HG03565 (cell line): Measurements from ENCODE around the gene FHAD1.
"Not testable (repeated sequence)": the region's sequence is repeated elsewhere in the genome, so short reads cannot be mapped to it uniquely, and the experiment has no call there.

ENCODE experiments used
- ATAC-seq: cut with Tn5 transposase; IDR thresholded peaks from one replicate; pipeline ENCODE4 v1.9.1; 2021; ENCODE audit warnings: mild to moderate bottlenecking, moderate library complexity; ENCODE audit not compliant: unreplicated experiment

Gene FHAD1

DNA sequence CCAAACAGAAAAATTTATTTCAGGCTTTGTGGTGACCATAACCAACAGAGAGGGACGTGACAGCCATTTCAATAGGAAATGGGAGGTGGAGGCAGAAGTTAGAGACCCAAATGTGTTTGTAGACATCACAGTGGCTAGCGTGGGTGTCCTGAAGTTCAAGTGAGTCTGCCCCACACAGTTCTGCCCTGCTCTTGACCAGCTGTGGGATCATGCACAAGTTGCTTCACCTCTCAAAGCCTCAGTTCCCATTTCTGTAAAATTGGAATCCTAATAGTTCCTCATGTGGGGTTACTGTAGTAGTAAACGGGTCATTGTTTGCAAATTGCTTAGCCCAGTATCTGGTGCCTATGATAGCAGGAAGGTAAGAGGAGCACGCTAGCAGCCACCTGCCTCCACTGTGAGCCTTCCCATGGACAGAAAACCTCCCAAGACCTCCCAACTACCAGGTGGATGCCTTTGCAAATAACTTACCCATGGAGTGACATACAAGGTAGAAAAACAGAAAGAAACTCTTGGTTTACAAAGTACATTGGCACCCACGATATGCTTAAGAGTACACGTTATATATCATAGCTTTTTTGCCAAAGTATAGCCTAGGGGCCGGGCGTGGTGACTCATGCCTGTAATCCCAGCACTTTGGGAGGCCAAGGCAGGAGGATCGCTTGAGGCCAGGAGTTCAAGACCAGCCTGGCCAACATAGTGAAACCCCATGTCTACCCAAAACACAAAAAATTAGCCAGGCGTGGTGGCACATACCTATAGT lies 29.1 kb downstream of the FHAD1 start:
- ATAC-seq = no peak

DNA sequence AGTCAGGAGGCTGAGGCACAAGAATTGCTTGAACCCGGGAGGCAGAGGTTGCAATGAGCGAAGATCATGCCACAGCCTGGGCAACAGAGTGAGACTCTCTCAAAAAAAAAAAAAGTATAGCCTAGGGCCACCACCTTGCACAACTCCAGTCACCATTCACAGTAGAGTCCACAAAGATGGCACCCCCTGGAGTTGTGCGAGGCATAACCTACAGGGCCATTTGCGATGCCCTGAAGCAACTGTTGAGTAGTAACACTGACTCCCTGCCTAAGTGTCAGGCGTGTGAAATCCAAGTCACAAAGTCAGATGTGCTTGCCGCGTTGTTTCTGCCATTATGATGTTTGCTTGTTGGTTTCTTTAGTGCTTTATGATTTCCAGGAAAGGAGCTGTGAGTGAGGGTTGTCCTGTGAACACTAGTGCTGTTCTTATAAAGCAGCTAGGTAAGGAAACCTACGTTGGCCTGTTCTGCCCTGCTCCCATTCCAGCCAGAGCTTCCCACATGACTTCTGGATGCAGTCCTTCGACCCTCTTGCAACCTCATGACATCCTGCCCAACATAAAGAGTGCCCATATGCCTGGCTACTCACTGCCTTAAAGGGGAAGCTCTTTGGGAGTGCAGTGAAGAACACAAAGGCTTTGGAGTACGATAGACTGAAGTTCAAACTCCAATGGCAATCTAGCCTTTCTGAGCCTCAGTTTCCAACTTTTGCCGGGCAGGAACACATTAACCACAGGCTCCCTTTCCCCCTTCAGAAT lies 29.8 kb downstream of the FHAD1 start:
- ATAC-seq = no peak

DNA sequence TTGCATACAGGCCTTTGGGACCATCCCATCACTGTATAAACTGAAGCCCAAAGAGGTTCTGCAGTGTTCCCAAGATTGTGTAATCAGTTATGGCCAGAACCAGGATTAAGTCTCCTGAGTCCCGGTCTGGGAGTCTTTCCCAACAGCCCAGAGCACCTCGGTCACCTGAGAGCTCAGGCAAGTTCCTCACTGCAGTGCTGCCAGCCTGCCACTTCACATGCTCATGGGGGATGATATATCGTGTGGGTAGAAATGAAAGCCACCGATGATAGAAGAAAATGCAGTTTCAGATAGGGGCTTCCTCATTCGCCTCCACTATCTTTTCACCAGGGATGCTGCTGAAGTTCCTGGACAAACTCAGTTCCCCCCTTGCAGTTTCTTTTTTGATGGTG lies 30.4 kb downstream of the FHAD1 start:
- ATAC-seq = no peak

DNA sequence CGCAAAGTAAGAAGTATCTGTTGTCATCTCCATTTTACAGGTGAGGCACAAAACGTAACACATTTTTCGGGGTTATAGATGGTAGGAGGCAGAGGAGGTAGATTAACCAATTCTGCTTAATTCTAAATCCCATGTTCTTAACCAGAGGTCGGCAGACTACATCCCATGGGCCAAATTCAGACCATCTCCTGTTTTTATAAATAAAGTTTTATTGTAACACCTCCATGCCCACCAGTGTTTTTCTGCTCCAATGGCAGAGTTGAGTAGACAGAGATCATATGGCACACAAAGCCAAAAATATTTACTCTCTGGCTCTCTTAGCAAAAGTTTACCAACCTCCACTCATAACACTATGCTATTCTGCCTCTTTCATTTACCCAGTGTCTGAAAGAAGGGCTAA lies 30.9 kb downstream of the FHAD1 start:
- no peak for ATAC-seq

DNA sequence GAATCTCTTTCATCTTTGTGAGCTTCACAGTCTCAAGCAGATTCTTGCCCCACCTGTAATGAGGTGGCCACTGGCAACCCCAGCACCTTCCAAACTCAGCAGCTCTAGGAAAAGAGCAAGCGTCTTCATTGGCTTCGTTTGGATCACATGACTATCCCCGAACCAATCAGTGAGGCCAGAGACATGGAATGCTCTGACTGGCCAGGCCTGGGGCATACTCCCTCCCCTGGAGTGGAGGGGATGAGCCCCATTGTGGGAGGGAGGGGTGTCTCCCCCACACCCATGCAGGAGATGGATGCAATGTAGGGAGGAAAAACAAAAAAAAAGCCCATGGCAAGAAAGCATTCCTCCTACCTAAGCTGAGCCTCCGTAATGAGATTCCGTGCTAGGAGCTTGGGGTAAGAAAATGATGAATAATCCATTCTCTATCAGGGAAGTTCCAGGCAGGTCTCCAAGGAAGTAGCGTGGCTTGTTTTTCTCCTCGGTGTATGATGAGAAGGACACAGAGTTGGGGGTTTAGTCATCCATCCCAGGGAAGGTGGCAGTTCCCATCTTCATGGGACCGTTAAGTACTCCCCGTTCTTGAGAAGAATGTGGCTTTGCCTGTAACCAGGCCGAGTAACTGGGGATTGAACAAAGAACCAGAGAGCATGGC lies 32.7 kb downstream of the FHAD1 start:
- ATAC-seq = no peak

DNA sequence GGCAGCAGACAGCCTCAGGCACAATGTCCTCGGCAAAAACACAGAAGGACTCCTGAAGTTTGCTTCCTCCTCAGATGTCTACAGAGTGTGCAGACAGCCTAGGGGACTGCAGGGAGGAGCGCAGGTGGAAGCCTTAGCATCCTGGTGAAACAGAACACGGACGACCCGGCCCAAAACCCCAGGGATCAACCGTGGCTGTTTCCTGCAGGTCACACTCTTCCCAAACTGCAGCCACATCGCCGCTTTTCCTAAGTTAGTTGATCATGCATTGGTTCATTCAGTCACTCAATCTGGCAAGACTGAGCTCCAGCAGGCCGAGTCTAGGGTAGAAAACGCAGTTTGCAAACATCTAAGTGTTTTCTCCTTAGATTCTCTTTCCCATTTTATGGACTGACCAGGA lies 33.4 kb downstream of the FHAD1 start:
- no peak for ATAC-seq

DNA sequence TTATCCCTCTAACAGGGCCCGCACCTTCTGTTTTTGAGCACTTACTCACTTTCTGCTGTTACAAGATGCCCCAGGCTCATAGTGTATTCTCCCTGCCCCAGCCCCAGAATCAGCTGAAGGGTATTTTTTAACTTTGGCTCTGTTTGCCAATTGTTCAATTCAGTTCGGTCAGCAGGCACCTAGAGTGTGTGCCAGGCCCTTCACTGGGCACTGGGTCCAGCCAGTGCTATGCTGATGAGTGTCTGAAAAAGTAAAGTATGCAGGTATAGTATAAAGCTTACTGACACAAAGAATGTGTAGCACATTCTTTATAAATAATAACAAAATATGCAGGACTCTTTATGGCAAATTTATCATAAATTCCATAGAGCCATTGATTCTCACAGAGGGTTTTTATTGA lies 35.0 kb downstream of the FHAD1 start:
- no peak for ATAC-seq

DNA sequence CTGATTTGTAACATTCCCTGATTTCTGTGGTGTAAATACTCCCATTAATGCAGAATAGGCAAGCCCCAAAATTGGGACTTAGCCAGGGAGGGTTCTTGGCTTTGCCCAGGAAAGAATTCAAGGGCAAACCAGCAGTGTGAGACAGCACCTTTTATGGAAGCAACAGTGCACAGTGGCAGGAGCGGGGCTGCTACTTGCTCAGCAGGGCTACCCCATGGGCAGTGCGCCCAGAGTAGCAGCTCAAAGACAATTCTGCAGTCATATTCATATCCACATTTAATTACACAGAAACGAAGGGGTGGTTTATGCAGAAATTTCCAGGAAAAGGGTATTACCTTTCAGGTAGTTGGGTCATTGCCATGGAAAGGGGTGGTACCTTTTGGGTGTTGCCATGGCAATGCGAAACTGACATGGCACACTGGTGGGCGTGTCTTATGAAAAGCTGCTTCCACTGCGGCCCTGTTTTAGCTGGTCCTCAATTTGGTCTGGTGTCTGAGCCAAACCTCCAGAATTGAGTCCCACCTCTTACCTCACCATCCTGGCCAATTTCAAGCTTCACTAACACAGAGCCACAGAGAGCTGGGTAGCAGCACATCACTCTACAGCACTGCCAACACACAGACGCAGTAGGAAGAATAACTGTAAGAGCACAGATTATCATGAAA lies 35.9 kb downstream of the FHAD1 start:
- ATAC-seq = no peak

DNA sequence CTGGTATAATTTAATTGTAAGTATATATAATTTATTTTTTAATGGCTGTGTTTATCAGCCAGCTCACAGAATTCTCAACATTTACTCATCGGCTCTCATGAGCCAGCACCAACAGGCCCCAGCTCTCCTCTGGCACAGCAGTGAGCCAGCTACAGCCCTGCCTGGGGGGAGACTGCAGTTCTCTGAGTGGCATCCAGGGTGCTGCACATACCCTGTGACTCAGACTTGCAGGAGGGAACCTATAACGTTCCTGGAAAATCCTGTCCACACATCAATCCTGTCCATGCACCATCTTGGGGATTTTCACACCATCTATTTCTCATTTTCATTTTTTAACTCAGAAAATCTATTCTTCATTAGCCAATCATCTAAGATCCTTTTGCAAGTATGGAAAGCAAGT lies 36.5 kb downstream of the FHAD1 start:
- no peak for ATAC-seq

DNA sequence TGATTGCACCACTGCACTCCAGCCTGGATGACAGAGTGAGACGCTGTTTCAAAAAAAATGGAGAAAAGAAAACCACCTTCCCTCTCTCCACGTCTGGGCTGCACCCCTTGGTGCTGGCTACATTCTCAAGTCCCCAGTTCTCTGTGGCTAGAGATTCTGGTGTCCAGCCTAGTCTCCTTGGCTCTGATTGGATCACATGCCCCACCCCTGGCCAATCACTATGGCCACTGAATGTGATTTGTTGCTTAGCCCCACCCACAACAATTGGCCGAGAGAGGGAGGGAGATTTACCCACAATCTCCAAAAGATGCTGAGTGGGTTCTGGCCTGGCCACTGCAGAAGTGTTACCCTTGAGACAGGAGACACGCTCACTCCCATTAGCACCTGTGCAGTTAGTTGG lies 39.4 kb downstream of the FHAD1 start:
- no peak for ATAC-seq

DNA sequence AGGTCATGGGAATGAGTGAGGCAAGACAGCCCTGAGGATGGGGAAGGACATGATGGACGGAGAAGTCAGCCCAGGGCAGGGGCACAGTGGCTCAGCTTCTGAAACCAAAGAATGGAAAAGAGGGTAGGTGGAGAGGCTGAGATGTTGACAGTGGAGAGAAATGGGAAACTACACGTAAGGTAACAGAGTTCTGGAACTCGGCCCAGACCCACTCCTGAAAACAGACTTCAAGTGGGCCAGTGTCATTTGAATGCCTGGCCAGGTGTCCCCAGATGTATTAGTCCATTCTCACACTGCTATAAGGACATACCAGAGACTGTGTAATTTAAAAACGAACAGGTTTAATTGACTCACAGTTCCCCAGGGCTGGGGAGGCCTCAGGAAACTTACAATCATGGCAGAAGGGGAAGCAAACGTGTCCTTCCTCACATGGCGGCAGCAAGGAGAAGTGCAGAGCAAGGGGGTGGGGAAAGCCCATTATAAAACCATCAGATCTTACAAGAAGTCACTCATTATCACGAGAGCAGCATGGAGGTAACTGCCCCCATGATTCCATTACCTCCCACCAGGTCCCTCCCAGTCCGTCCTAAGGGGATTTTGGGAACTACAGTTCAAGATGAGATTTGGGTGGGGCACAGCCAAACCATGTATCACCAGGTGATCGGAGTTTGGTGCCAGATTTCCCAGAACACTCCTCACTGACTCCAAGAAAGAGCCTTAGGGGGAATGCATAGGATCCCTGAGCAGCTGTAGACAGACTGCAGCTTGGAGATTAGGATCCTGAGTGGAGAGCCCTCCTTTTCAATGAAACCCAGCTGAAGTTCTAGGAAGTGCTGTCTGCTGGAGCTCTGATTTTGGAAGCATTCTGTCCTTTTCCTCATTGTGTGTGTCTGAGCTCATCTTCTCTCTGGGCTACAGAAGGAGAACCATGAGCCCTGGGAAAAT lies 40.3 kb downstream of the FHAD1 start:
- ATAC-seq = no peak

DNA sequence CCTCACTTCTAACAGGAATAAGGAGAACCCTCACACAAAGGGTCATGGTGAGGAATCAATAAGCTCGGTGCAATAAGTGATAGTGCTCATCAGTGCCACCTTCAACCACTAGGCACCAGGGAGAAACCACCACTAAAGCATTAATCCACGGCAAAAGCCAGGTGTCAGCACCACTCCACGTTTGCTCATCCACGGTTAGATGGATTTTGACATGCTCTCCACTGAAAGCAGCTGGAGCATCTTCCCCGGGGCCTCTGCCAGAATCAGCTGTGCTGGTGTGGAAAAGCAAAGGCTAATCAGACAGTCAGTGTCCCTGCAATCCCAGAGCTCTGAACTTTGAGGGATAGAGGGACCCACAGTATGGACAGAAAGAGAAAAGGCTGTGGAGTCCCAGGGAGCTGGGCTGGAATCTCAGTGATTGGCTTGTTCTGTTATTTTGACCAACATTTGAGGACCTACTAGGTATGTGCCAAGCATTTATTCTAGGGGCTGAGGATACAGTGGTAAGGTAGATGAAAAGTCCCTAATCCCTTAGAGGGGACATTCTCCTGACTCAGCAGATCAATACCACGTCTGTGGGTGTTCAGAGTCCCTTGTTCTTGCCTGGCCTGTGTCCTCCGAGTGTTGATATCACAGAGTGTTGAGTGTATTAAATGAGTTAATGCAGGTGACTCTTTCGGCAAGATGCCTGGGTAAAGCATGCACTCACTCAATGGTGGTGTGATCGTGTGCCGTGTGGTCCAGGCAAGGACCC lies 41.3 kb downstream of the FHAD1 start:
- ATAC-seq = no peak

DNA sequence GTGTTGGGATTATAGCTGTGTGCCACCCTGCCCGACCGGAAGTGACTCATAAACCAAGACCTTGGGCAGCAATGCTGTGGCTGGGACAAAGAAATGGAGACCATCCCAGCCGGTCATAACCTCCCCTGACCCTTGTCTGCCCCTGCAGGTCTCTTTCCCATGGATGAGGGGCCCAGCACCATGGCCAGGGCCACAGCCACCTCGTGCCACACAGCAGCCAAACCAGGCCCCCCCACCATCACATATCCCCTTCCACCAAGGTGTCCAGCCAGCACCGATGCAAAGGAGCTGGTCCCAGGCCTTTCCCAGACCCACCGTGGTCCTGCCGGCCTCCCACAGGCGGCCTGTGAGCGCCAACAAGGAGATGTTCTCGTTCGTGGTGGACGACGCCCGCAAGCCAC lies 42.2 kb downstream of the FHAD1 start:
- no peak for ATAC-seq

DNA sequence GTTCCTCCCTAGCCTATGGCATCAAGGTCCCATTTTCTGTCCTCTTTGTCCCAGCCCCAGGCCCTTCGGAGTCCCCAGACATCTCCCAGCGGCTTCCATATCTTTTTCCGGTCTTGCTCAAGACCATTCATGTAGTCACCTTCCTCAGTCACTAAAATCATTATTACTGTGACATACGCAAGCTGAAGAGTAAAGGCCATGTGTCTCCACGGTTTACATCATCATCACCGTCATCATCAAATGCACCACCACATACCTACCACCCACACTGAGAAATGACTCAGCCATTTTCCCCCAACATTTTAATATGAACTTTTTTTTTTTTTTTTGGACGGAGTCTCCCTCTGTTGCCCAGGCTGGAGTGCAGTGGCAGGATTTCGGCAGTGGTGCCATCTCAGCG lies 43.4 kb downstream of the FHAD1 start:
- ATAC-seq = no peak

DNA sequence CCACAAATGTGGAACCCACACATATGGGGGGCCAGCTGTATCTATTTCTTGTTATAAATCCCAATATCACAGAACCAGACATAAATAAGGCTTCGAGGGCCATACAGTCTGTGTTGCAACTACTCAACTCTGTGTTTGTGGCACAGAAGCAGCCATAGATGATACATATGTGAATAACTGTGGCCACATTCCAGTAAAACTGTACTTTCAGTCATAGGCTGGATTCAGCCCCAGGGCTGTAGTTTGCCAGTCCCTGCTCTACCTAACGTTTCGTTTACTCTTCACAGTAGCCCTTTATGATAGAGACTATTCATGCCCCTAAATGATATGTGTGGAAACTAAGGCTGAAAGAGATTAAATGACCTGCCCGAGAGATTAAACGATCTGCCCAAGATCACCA lies 48.7 kb downstream of the FHAD1 start:
- ATAC-seq = no peak

DNA sequence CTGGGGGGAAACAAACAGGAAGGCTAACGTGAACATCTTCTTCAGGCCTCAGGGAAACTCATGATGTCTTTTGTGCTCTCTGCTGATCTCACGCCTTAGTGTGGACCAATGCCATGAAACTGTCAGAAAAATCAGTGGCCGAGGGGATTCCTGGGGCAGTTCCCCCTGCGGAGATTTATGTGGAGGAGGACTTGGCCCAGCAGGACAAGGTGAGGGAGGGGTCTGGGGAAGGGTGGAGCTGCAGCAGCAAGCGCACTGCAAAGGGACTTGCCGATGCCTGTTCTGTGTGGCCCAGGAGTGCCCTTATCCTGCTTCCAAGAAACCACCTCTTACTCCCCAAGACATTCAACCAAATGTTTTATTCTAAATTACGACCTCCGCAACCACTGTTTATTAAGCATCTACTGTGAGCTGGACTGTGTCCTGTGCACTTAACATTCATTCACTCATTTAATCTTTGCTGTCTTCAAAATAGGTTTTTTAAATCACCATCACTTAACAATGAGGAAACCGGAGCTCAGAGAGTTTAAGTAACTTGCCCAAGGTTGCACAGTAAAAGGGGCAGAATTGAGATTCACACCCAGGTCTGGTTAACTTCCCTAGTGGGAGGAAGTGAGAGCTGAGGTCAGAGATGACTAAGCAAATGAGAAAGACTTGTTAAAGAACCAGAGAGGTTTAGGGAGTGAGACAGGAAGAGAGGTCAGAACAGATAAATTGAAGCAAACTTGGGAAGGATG lies 49.7 kb downstream of the FHAD1 start:
- no peak for ATAC-seq

DNA sequence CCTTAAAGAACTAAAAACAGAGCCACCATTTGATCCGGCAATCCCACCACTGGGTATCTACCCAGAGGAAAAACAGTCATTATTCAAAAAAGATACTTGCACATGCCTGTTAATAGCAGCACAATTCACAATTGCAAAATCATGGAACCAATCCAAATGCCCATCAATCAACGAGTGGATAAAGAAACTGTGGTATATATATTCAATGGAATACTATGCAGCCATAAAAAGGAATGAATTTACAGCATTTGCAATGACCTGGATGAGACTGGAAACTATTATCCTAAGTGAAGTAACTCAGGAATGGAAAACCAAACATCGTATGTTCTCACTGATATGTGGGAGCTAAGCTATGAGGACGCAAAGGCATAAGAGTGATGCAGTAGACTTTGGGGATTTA lies 51.0 kb downstream of the FHAD1 start:
- ATAC-seq = not testable (repeated sequence)

DNA sequence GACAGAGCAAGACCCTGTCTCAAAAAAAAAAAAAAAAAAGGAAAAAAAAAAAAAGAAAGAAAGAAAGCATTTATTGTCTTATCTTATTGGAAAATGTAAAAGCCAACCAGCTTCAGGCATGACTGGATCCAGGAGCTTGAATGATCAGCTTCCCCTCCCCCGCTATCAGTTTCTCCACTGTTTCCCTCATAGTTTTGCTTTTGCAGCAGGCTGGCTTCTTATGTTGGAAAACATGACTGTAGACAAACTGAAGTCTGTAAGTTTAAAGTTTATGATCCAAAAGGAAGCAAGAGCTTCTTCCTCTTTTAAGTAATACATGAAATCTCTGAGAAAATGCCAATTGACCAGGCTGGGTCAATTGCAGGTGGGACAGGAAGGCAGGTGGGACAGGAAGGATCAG lies 52.2 kb downstream of the FHAD1 start:
- no peak for ATAC-seq

DNA sequence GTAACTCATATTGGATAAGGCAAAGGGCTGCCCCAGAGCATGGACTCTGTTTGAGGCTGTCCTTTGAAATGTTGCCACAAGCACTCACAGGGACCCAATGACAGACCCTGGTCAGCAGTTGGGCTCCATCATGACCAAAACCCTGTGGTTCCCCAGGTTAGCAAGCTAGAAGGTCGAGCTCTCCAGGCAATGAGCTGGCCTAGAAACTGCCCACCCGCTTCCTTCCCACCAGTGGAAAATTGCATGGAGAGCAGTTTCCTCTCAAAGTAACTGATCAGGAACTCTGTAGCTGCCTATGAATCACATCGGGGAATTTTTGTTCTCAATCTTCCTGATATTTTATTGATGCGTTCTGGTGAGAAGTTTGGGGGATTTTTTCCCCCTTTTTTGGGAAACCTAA lies 52.8 kb downstream of the FHAD1 start:
- no peak for ATAC-seq
